Measurements from ENCODE around the gene SLC35E1. TPM values are rescaled to one million over a fixed set of nuclear protein-coding genes. Genes with fewer than 3 reads are reported as not detected.

The SLC35E1 gene
- total RNA-seq, 1 experiment from 2014 or later: 36.3 TPM

- peaks cover 7% of the 10 kb centered on the region for H3K4me1 ChIP-seq (ENCODE audit: insufficient read depth, low read length, poor library complexity, severe bottlenecking)
- H3K27me3 ChIP-seq (replicated peaks; ENCODE audit: insufficient read depth, low read depth, low read length, poor library complexity): no peaks in the 10 kb centered on the region
- intact Hi-C loops (cut with micrococcal nuclease; ENCODE audit: unreplicated experiment): no loop called here
- H3K4me3 ChIP-seq (ENCODE audit: low read depth, low read length, poor library complexity, severe bottlenecking): no peak overlapping the region
- DNase-seq (ENCODE audit: low spot score): no peak
- no peaks in the 10 kb centered on the region for H3K36me3 ChIP-seq (ENCODE audit: insufficient read depth, low read length, poor library complexity, severe bottlenecking)
- no peak overlapping the region for H3K27ac ChIP-seq (ENCODE audit: low read depth, low read length, poor library complexity, severe bottlenecking)
- BruUV-seq (replicated peaks): no TSS peak
- H3K9me3 ChIP-seq (ENCODE audit: low read depth, low read length, poor library complexity, severe bottlenecking): no peaks in the 10 kb centered on the region
- POLR2A ChIA-PET (ENCODE audit: low non-redundant PET): no interaction called here
- CTCF ChIA-PET: no interaction called here
- no peak for TF ChIP-seq CTCF (conservative IDR thresholded peaks at IDR 0.05; ENCODE audit: low read depth, low read length)
- TF ChIP-seq EZH2 (IDR thresholded peaks at IDR 0.05; ENCODE audit: borderline replicate concordance, low read depth, low read length, poor library complexity, severe bottlenecking): no peak
These were observed 32.9 kb upstream of the SLC35E1 start for GRCh38 chr19:16605115-16605514.

GRCh38 chr19:16604615-16605014 is 32.4 kb upstream of the SLC35E1 start:
- H3K27me3 ChIP-seq (replicated peaks; ENCODE audit: insufficient read depth, low read depth, low read length, poor library complexity): no peaks in the 10 kb centered on the region
- H3K27ac ChIP-seq (ENCODE audit: low read depth, low read length, poor library complexity, severe bottlenecking): no peak overlapping the region
- H3K4me3 ChIP-seq (ENCODE audit: low read depth, low read length, poor library complexity, severe bottlenecking): no peak overlapping the region
- H3K9me3 ChIP-seq (ENCODE audit: low read depth, low read length, poor library complexity, severe bottlenecking): no peaks in the 10 kb centered on the region
- ChIA-PET POLR2A (ENCODE audit: low non-redundant PET) (no interaction called here), CTCF (no interaction called here)
- TF ChIP-seq EZH2 (IDR thresholded peaks at IDR 0.05; ENCODE audit: borderline replicate concordance, low read depth, low read length, poor library complexity, severe bottlenecking) (no peak), CTCF (conservative IDR thresholded peaks at IDR 0.05; ENCODE audit: low read depth, low read length) (no peak)
- intact Hi-C loops (cut with micrococcal nuclease; ENCODE audit: unreplicated experiment): no loop called here
- DNase-seq (ENCODE audit: low spot score): no peak
- H3K4me1 ChIP-seq (ENCODE audit: insufficient read depth, low read length, poor library complexity, severe bottlenecking): peaks cover 7% of the 10 kb centered on the region
- H3K36me3 ChIP-seq (ENCODE audit: insufficient read depth, low read length, poor library complexity, severe bottlenecking): no peaks in the 10 kb centered on the region
- BruUV-seq (replicated peaks): no TSS peak

GRCh38 chr19:16603090-16603489 is 30.9 kb upstream of the SLC35E1 start:
- intact Hi-C loops (cut with micrococcal nuclease; ENCODE audit: unreplicated experiment): no loop called here

More at GRCh38 chr19:16603090-16603489, 30.9 kb upstream of the SLC35E1 start:
- Histone ChIP-seq H3K36me3 (ENCODE audit: insufficient read depth, low read length, poor library complexity, severe bottlenecking) (no peaks in the 10 kb centered on the region), H3K4me3 (ENCODE audit: low read depth, low read length, poor library complexity, severe bottlenecking) (no peak overlapping the region), H3K27me3 (replicated peaks; ENCODE audit: insufficient read depth, low read depth, low read length, poor library complexity) (no peaks in the 10 kb centered on the region), H3K4me1 (ENCODE audit: insufficient read depth, low read length, poor library complexity, severe bottlenecking) (no peaks in the 10 kb centered on the region), H3K9me3 (ENCODE audit: low read depth, low read length, poor library complexity, severe bottlenecking) (no peaks in the 10 kb centered on the region), H3K27ac (ENCODE audit: low read depth, low read length, poor library complexity, severe bottlenecking) (no peak overlapping the region)
- ChIA-PET CTCF (no interaction called here), POLR2A (ENCODE audit: low non-redundant PET) (no interaction called here)
- no peak for DNase-seq (ENCODE audit: low spot score)
- TF ChIP-seq CTCF (conservative IDR thresholded peaks at IDR 0.05; ENCODE audit: low read depth, low read length) (no peak), EZH2 (IDR thresholded peaks at IDR 0.05; ENCODE audit: borderline replicate concordance, low read depth, low read length, poor library complexity, severe bottlenecking) (no peak)
- BruUV-seq (replicated peaks): no TSS peak
